ENCODE results near the gene SPAG4.

The SPAG4 gene

DNA sequence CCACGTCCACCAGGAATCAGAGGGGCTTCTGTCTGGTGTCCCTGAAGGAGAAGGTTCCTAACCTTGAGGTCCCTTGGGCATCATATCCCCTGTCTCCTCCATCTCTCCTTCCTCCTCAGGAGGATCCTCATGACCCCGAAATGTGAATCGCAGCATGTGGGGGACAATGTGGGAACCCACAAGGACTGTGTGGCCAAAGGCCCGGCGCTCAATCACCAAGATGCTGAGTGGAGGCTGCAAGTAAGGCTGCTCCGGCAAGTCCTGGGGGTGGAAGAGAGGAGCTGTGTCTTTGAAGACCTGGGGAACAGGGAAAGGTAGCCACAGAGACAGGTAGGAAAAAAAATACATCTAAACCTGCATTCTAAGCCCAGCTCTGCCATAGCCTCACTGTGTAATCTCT, 36.4 kb upstream of the SPAG4 start:
- H3K27ac ChIP-seq: no peak overlapping the region
- TF ChIP-seq, protein P1, sequence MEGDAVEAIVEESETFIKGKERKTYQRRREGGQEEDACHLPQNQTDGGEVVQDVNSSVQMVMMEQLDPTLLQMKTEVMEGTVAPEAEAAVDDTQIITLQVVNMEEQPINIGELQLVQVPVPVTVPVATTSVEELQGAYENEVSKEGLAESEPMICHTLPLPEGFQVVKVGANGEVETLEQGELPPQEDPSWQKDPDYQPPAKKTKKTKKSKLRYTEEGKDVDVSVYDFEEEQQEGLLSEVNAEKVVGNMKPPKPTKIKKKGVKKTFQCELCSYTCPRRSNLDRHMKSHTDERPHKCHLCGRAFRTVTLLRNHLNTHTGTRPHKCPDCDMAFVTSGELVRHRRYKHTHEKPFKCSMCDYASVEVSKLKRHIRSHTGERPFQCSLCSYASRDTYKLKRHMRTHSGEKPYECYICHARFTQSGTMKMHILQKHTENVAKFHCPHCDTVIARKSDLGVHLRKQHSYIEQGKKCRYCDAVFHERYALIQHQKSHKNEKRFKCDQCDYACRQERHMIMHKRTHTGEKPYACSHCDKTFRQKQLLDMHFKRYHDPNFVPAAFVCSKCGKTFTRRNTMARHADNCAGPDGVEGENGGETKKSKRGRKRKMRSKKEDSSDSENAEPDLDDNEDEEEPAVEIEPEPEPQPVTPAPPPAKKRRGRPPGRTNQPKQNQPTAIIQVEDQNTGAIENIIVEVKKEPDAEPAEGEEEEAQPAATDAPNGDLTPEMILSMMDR (IDR thresholded peaks at IDR 0.05): no peak
- no peak for TF ChIP-seq ZFX (IDR thresholded peaks at IDR 0.05; ENCODE audit: borderline replicate concordance)

DNA sequence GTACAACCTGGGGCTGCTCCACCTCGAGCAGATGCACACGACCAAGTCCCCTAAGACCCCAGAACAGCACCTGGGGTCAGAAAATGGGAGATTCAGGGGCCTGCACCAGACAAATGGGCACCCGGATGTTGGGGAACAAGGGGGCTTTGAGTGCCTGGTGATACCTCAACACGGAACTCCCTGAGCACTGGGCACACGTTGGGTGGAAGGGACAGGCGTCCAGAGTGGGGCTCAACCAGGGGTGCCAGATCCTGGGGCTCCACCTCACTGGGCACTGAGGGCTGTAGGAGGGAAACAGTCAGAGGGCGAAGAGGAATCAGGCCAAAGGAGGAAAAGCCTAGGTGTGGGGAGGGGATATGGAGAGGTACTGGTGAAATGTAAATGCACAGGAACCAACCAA, 33.5 kb upstream of the SPAG4 start:
- TF ChIP-seq, protein P1 (IDR thresholded peaks at IDR 0.05): no peak
- no peak for TF ChIP-seq ZFX (IDR thresholded peaks at IDR 0.05; ENCODE audit: borderline replicate concordance)

DNA sequence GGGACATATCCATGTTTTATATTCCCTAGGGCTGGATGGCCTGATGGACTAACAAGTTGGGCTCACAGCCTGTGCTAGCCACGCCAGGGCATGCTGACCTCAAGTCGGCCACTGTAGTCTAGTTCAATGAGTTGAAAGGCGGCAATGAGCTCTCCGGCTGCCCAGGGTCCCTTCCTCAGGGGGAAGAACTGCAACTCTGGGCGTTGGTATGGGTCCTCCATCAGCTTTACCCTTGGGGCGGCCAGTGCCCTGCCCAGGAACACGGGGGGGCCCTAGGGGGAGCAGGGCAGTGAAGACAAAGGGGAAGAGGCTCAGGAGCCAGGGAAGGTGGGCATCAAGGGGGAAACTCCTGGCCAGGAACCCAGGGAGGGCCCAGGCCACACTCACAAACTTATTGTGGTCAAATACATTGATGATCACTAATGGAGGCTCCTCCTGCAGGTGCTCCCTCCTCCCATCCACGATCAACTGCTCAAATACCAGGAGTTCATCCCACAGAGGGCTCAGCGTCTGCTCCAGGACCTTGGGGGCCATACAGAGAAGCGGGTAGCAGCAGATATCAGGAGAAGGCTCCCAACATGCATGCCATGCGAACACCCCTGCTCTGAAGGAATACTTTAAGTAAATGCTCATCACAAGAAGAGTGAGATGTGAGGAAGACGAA, 32.8 kb upstream of the SPAG4 start:
- no peak for TF ChIP-seq ZFX (IDR thresholded peaks at IDR 0.05; ENCODE audit: borderline replicate concordance)
- TF ChIP-seq, protein P1 (IDR thresholded peaks at IDR 0.05): no peak
- H3K27ac ChIP-seq: no peak overlapping the region

More for the DNA sequence above, 33.5 kb upstream of the SPAG4 start:
- no peak overlapping the region for H3K27ac ChIP-seq

DNA sequence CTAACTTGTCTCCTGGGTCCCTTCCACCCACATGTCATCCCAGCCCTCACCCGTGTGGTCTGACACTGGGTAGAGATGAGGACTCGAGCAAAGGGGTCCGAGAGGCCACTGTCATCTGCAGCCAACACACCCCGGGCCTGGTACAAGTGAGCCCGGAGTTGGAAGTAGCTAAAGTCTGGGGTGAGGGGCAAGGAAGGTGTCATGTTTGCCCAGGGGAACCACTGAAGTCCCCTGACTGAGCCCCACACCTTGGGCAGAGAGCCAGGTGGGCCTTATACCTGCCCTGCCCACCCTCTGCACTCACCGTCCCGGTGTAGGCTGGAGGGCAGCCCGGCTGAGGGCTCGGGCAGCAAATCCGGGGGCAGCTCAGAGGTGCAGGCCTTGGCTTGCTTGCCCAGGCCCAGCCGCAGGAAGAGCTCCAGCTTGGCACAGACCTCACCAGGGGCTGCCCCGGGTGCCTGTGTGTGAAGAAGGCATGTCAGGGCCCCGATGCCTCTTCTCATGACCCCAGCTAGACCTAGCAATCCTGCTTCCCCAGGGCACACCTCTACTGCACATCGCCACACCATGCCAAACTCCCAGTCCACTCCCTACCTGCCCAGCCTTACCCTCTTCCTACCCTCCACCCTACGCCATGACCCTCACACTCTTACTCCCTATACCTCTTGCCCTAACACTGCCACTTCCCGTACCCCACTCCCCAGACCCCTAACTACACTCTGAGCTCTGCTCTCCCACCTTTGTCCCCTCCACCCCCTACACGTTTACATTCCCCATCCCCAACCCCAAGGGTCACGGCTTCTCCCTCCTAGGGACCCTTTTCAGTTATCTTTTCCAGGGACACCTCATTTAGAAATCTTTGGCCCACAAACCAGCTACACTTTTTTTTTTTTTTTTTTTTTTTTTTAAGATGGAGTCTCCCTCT, 31.7 kb upstream of the SPAG4 start:
- H3K27ac ChIP-seq: no peak overlapping the region
- TF ChIP-seq ZFX (IDR thresholded peaks at IDR 0.05; ENCODE audit: borderline replicate concordance): no peak
- TF ChIP-seq, protein P1 (IDR thresholded peaks at IDR 0.05): no peak

DNA sequence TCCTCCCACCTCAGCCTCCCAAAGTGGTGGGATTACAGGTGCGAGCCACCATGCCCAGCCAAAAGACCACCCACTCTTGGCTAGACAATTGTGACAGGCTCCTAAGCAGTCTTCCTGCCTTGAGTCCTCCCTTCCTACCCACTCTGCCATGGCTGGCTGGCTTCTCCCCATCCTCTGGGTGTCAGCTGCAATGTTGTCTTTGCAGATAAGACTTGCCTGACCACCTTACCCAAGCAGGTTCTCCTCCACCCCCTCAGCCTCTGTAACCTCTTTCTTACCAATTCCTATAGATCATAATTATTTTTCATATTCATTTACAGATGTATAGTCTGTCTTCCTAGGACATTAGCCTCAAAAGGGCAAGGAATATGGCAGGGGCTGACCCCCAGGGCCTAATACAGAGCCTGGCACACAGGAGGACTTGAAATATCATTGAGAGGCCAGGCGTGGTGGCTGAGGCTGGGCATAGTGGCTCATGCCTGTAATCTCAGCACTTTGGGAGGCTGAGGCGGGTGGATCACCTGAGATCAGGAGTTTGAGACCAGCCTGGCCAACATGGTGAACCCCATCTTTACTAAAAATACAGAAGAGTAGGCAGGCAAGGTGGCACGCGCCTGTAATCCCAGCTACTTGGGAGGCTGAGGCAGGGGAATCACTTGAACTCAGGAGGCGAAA, 28.7 kb upstream of the SPAG4 start:
- H3K27ac ChIP-seq: no peak overlapping the region
- TF ChIP-seq ZFX (IDR thresholded peaks at IDR 0.05; ENCODE audit: borderline replicate concordance): no peak
- TF ChIP-seq, protein P1 (IDR thresholded peaks at IDR 0.05): no peak

DNA sequence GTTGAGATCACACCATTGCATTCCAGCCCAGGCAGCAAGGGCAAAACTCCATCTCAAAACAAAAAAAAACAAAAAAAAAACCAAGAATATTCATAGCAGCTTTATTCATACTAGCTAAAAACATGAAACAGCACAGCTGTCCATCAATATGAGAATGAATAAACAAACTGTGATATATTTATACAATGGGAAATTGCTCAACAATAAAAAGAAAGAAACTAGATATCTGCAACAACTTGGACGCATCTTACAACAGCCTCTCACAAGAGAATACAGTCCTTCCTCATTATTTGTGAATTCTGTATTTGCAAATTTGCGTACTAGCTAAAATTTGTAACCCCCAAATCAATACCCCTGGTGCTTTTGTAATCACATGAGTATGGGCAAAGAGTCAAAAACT, 28.2 kb upstream of the SPAG4 start:
- H3K27ac ChIP-seq: no peak overlapping the region
- TF ChIP-seq, protein P1 (IDR thresholded peaks at IDR 0.05): no peak
